ENCODE measurements around the gene KRT222.

Gene KRT222

GRCh38 chr17:40614431-40615067 is 50.4 kb downstream of the KRT222 start:
- no peak for FAIRE-seq

GRCh38 chr17:40613467-40614154 is 51.4 kb downstream of the KRT222 start:
- no peak for FAIRE-seq

GRCh38 chr17:40612599-40613244 is 52.3 kb downstream of the KRT222 start:
- no peak for FAIRE-seq

GRCh38 chr17:40611840-40612474 is 53.0 kb downstream of the KRT222 start:
- FAIRE-seq, result no peak

GRCh38 chr17:40610359-40610758 is 54.6 kb downstream of the KRT222 start:
- FAIRE-seq, result no peak

- no peak for FAIRE-seq
These were observed 56.9 kb downstream of the KRT222 start for GRCh38 chr17:40608061-40608581.

- no peak for FAIRE-seq
These were observed 57.3 kb downstream of the KRT222 start for GRCh38 chr17:40607641-40608040.

- FAIRE-seq, result no peak
These were observed 58.2 kb downstream of the KRT222 start for GRCh38 chr17:40606548-40607353.

GRCh38 chr17:40605306-40605705 is 59.7 kb downstream of the KRT222 start:
- no peak for FAIRE-seq
